Neural progenitor cell (in vitro differentiated cells): Measurements from ENCODE around the gene GNAS. TPM values are rescaled to one million over a fixed set of nuclear protein-coding genes. Genes with fewer than 3 reads are reported as not detected.

Source experiments
- DNase-seq: peaks from one replicate; pipeline ENCODE4 v3.0.0-alpha.2; 2016; ENCODE audit warnings: low spot score
- H2AFZ ChIP-seq: fragments of 200-600 bp; sonication (generic); replicated peaks from 2 replicates; pipeline ENCODE4 v1.6.1; 2016; ENCODE audit warnings: antibody characterized with exemption
- H3F3A ChIP-seq: fragments of 200-600 bp; sonication (generic); 2 replicates; pipeline ENCODE4 v1.6.1; 2016; ENCODE audit warnings: antibody characterized with exemption, low read depth
- H3K27ac ChIP-seq: fragments of 200-600 bp; sonication (generic); 2 replicates; pipeline ENCODE4 v1.5.1; 2016; ENCODE audit warnings: mild to moderate bottlenecking
- H3K27me3 ChIP-seq: fragments of 200-600 bp; sonication (generic); 2 replicates; pipeline ENCODE4 v1.6.1; 2016; ENCODE audit warnings: mild to moderate bottlenecking, moderate library complexity
- H3K36me3 ChIP-seq: fragments of 200-600 bp; sonication (generic); 2 replicates; pipeline ENCODE4 v1.5.1; 2016
- H3K4me1 ChIP-seq: fragments of 200-600 bp; sonication (generic); 2 replicates; pipeline ENCODE4 v1.6.1; 2016; ENCODE audit warnings: mixed run types
- H3K4me2 ChIP-seq: fragments of 200-600 bp; sonication (generic); 2 replicates; pipeline ENCODE4 v1.6.1; 2016
- H3K4me3 ChIP-seq: fragments of 200-600 bp; sonication (generic); 2 replicates; pipeline ENCODE4 v1.5.1; 2016
- H3K79me2 ChIP-seq: fragments of 200-600 bp; sonication (generic); 2 replicates; pipeline ENCODE4 v1.6.1; 2016; ENCODE audit warnings: low read depth
- H3K9ac ChIP-seq: fragments of 200-600 bp; sonication (generic); 2 replicates; pipeline ENCODE4 v1.6.1; 2016
- H3K9me3 ChIP-seq: fragments of 200-600 bp; sonication (generic); 2 replicates; pipeline ENCODE4 v1.5.1; 2016; ENCODE audit warnings: low read depth
- H4K20me1 ChIP-seq: fragments of 200-600 bp; sonication (generic); 2 replicates; pipeline ENCODE4 v1.6.1; 2016; ENCODE audit warnings: low read depth
- H3K27ac Mint-ChIP-seq: 3 replicates; pipeline ENCODE4 v1.8.0; 2021; ENCODE audit warnings: mixed read lengths
- H3K27me3 Mint-ChIP-seq: 2 replicates; pipeline ENCODE4 v1.8.0; 2022; ENCODE audit warnings: low read depth, mild to moderate bottlenecking, inconsistent platforms, moderate library complexity, mixed read lengths; ENCODE audit not compliant: insufficient read depth
- H3K36me3 Mint-ChIP-seq: 3 replicates; pipeline ENCODE4 v1.8.0; 2021; ENCODE audit warnings: mixed read lengths
- H3K4me1 Mint-ChIP-seq: 3 replicates; pipeline ENCODE4 v1.8.0; 2021; ENCODE audit warnings: mixed read lengths
- H3K4me3 Mint-ChIP-seq: 3 replicates; pipeline ENCODE4 v1.8.0; 2021; ENCODE audit warnings: mild to moderate bottlenecking, moderate library complexity, mixed read lengths
- H3K9me3 Mint-ChIP-seq: 3 replicates; pipeline ENCODE4 v1.8.0; 2020; ENCODE audit warnings: mixed read lengths
- CTCF ChIP-seq: fragments of 200-600 bp; sonication (generic); IDR thresholded peaks from 2 replicates; pipeline ENCODE4 v1.5.1; 2017; ENCODE audit warnings: antibody characterized with exemption, mild to moderate bottlenecking
- EZH2 ChIP-seq: fragments of 200-600 bp; sonication (generic); IDR thresholded peaks from 2 replicates; pipeline ENCODE4 v1.6.1; 2017; ENCODE audit warnings: antibody characterized with exemption, mild to moderate bottlenecking, moderate library complexity
- EZH2phosphoT487 ChIP-seq: fragments of 200-600 bp; sonication (generic); IDR thresholded peaks from 2 replicates; pipeline ENCODE4 v1.6.1; 2017; ENCODE audit warnings: antibody characterized with exemption
- total RNA-seq: library from RNA; depleted of rRNA; stranded (reverse); fragments of >200 nt; gene quantifications from 2 replicates; pipeline ENCODE4 v1.2.3, GENCODE V29; 2015; ENCODE audit warnings: low replicate concordance

The GNAS gene
- total RNA-seq, 1 donor from 2014 or later: 794 TPM

- Mint-ChIP-seq H3K4me1 (peaks cover 41% of the 10 kb centered on the region), H3K9me3 (no peaks in the 10 kb centered on the region), H3K27me3 (no peaks in the 10 kb centered on the region), H3K4me3 (no peak overlapping the region), H3K36me3 (peaks cover 55% of the 10 kb centered on the region), H3K27ac (no peak overlapping the region)
- Histone ChIP-seq H3K4me1 (peaks cover 22% of the 10 kb centered on the region), H3K4me3 (no peak overlapping the region), H3K9me3 (no peaks in the 10 kb centered on the region), H2AFZ (no peak overlapping the region), H3K4me2 (no peak overlapping the region), H4K20me1 (peaks cover 74% of the 10 kb centered on the region), H3K36me3 (peaks cover 45% of the 10 kb centered on the region), H3F3A (peaks cover 53% of the 10 kb centered on the region), H3K79me2 (peaks cover 68% of the 10 kb centered on the region), H3K9ac (no peak overlapping the region), H3K27ac (no peak overlapping the region), H3K27me3 (no peaks in the 10 kb centered on the region)
- no peak for TF ChIP-seq EZH2phosphoT487
- TF ChIP-seq CTCF: no peak
- TF ChIP-seq EZH2: no peak
- no peak for DNase-seq
Measured at GRCh38 chr20:58905236-58905635, 52.7 kb downstream of the GNAS start.

- peaks cover 60% of the 10 kb centered on the region for H3K79me2 ChIP-seq
- H3K36me3 ChIP-seq: peaks cover 46% of the 10 kb centered on the region
- Mint-ChIP-seq H3K27ac (no peak overlapping the region), H3K36me3 (peaks cover 63% of the 10 kb centered on the region), H3K4me1 (peaks cover 32% of the 10 kb centered on the region), H3K27me3 (no peaks in the 10 kb centered on the region), H3K4me3 (no peak overlapping the region), H3K9me3 (no peaks in the 10 kb centered on the region)
- DNase-seq: no peak
- peaks cover 66% of the 10 kb centered on the region for H4K20me1 ChIP-seq
- H3K9me3 ChIP-seq: no peaks in the 10 kb centered on the region
- H3K27ac ChIP-seq: no peak overlapping the region
- TF ChIP-seq EZH2 (no peak), CTCF (no peak), EZH2phosphoT487 (no peak)
- no peak overlapping the region for H3K4me2 ChIP-seq
- no peak overlapping the region for H2AFZ ChIP-seq
- no peak overlapping the region for H3K9ac ChIP-seq
- peaks cover 55% of the 10 kb centered on the region for H3F3A ChIP-seq
- peaks cover 14% of the 10 kb centered on the region for H3K4me1 ChIP-seq
- H3K4me3 ChIP-seq: no peak overlapping the region
- no peaks in the 10 kb centered on the region for H3K27me3 ChIP-seq
Measured at GRCh38 chr20:58906111-58906510, 53.6 kb downstream of the GNAS start.

GRCh38 chr20:58906894-58907293 is 54.4 kb downstream of the GNAS start:
- Mint-ChIP-seq H3K36me3 (peaks cover 71% of the 10 kb centered on the region), H3K27ac (peak overlapping the region; percentile 2), H3K4me3 (no peak overlapping the region), H3K9me3 (no peaks in the 10 kb centered on the region), H3K27me3 (peaks cover 2% of the 10 kb centered on the region), H3K4me1 (peaks cover 26% of the 10 kb centered on the region)
- Histone ChIP-seq H3K4me2 (no peak overlapping the region), H3K4me1 (peaks cover 12% of the 10 kb centered on the region), H3K9ac (no peak overlapping the region), H3K27me3 (no peaks in the 10 kb centered on the region), H3K9me3 (no peaks in the 10 kb centered on the region), H2AFZ (no peak overlapping the region), H3K36me3 (peaks cover 46% of the 10 kb centered on the region), H3K27ac (peak overlapping the region; percentile 9), H3K4me3 (no peak overlapping the region), H3F3A (peaks cover 59% of the 10 kb centered on the region), H4K20me1 (peaks cover 58% of the 10 kb centered on the region), H3K79me2 (peaks cover 52% of the 10 kb centered on the region)
- DNase-seq: no peak
- TF ChIP-seq EZH2phosphoT487 (no peak), CTCF (no peak), EZH2 (no peak)
